ENCODE results near the gene RBM6. TPM values are rescaled to one million over a fixed set of nuclear protein-coding genes. Genes with fewer than 3 reads are reported as not detected.
A peak's percentile ranks its signal among the peaks of the same experiment; 100 is the strongest.
"Not testable (repeated sequence)": the region's sequence is repeated elsewhere in the genome, so short reads cannot be mapped to it uniquely, and the experiment has no call there.

Gene RBM6
- total RNA-seq, 1 donor from 2014 or later = 109 TPM

DNA sequence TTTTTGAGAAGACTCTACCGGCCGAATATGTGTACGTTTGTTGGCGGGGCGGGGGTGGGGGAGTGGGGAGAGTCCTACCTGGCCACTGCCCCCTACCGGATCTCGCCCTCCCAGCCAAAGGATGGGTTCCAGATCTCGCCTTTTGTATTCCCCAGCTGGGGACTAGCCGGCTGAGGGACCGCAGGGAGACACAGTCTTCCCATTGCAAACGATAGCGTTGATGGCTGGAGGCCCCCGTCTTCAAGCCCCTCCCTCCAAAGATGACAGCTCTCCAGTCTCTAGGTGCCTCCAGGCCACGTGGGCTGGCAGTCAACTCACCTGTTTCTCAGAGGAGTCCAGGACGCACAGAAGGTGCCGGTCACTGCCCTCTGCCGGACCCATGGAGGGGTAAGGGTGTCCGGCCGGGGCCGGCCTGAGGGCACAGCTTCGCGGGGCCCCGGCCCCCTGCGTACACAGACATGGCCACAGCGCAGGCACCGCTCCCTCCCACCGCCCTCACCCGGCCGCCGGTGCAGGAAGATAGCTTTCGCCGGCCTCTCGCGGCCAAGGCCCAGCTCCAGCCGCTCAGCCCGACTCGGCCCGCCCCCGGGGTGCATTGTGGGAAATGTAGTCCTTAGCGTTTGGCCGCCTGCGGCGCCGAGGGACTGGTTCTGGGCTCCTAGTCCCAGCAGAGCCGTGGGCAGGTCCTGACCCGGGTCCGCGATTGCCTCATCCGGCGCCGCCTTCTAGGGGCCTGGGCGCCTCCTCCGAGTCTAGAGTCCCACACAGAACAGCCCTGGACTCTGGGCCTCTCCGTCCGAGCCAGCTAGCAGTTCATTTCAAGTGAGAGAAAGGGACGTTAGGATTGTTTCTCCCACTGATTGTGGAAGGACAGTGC, 10.4 kb upstream of the RBM6 start, which contains the start of gene MON1A:
TSS of gene MON1A (minus strand) at position 521 of the 877 bp plus-strand sequence. CDS start 16,465 bp downstream, outside the sequence.
- TF ChIP-seq, protein P1, sequence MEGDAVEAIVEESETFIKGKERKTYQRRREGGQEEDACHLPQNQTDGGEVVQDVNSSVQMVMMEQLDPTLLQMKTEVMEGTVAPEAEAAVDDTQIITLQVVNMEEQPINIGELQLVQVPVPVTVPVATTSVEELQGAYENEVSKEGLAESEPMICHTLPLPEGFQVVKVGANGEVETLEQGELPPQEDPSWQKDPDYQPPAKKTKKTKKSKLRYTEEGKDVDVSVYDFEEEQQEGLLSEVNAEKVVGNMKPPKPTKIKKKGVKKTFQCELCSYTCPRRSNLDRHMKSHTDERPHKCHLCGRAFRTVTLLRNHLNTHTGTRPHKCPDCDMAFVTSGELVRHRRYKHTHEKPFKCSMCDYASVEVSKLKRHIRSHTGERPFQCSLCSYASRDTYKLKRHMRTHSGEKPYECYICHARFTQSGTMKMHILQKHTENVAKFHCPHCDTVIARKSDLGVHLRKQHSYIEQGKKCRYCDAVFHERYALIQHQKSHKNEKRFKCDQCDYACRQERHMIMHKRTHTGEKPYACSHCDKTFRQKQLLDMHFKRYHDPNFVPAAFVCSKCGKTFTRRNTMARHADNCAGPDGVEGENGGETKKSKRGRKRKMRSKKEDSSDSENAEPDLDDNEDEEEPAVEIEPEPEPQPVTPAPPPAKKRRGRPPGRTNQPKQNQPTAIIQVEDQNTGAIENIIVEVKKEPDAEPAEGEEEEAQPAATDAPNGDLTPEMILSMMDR (conservative IDR thresholded peaks at IDR 0.05) = peak; percentile 67
- peaks cover 9% of the 10 kb centered on the region for H3K4me1 Mint-ChIP-seq (ENCODE audit: unreplicated experiment)
- peak within 1 kb of the TSS; percentile 88 for H3K27ac Mint-ChIP-seq
- peak; percentile 94 for DNase-seq (ENCODE audit: extremely low spot score, unreplicated experiment)
- peak within 1 kb of the TSS; percentile 92 for H3K4me3 Mint-ChIP-seq
- H3K27me3 Mint-ChIP-seq = no peaks in the 10 kb centered on the region
- H3K36me3 Mint-ChIP-seq = no peaks in the 10 kb centered on the region
- H3K9me3 Mint-ChIP-seq = no peaks in the 10 kb centered on the region

DNA sequence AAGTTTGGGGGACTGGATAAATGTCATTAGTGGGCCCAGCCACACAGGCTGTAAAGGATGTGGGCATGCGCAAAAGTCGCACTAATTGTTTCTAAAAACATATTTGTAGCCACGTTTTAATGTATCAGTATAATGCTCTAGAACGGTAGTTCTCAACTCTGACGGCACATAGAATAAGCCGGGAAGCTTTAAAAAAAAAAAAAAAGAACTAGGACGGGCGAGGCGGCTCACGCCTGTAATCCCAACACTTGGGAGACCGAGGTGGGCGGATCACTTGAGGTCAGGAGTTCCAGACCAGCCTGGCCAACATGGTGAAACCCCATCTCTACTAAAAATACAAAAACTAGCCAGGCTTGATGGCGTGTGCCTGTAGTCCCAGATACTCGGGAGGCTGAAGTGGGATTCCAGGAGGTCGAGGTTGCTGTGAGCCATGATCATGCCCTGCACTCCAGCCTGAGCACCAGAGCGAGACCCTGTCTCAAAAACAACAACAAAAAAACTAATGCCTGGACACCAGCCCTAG, 9.7 kb upstream of the RBM6 start:
- Mint-ChIP-seq H3K27me3 (no peaks in the 10 kb centered on the region), H3K27ac (peak overlapping the region; percentile 88), H3K9me3 (no peaks in the 10 kb centered on the region), H3K36me3 (no peaks in the 10 kb centered on the region), H3K4me3 (peak overlapping the region; percentile 92), H3K4me1 (ENCODE audit: unreplicated experiment) (peaks cover 9% of the 10 kb centered on the region)
- TF ChIP-seq, protein P1 (conservative IDR thresholded peaks at IDR 0.05) = no peak
- no peak for DNase-seq (ENCODE audit: extremely low spot score, unreplicated experiment)

DNA sequence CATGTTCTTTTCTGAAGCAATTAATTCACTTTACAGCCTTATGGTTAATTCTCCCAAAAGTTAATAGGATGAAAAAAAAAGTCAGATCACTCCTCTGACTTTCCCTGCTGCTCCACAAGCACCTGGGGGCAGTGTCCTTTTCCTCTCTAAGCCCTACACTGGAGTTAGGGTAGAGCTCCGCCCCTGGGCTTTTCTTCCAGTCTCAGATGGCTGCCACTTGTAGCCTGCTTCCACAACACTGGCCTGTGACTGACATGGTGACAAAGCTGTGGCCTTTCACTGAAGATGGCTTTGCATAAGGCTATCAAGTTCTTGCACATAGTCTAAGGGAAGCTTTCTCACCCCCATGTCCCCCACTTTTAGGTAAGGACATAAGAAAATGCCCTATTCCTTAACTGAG, 9.0 kb upstream of the RBM6 start:
- Mint-ChIP-seq H3K27ac (no peak overlapping the region), H3K9me3 (no peaks in the 10 kb centered on the region), H3K36me3 (no peaks in the 10 kb centered on the region), H3K4me3 (peak overlapping the region; percentile 1), H3K27me3 (no peaks in the 10 kb centered on the region), H3K4me1 (ENCODE audit: unreplicated experiment) (peaks cover 7% of the 10 kb centered on the region)
- DNase-seq (ENCODE audit: extremely low spot score, unreplicated experiment) = no peak
- TF ChIP-seq, protein P1 (conservative IDR thresholded peaks at IDR 0.05) = no peak

DNA sequence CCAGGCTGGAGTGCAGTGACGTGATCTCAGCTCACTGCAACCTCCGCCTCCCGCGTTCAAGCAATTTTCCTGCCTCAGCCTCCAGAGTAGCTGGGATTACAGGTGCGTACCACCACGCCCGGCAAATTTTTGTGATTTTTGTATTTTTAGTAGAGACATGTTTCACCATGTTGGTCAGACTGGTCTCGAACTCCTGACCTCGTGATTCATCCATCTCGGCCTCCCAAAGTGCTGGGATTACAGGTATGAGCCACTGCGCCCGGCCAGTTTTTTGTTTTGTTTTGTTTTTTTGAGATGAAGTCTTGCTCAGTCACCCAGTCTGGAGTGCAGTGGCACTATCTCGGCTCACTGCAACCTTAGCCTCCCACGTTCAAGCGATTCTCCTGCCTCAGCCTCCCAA, 7.7 kb upstream of the RBM6 start:
- not testable (repeated sequence) for H3K36me3 Mint-ChIP-seq; H3K4me3 Mint-ChIP-seq; H3K27me3 Mint-ChIP-seq; DNase-seq (ENCODE audit: extremely low spot score, unreplicated experiment); H3K4me1 Mint-ChIP-seq (ENCODE audit: unreplicated experiment); H3K27ac Mint-ChIP-seq; H3K9me3 Mint-ChIP-seq

DNA sequence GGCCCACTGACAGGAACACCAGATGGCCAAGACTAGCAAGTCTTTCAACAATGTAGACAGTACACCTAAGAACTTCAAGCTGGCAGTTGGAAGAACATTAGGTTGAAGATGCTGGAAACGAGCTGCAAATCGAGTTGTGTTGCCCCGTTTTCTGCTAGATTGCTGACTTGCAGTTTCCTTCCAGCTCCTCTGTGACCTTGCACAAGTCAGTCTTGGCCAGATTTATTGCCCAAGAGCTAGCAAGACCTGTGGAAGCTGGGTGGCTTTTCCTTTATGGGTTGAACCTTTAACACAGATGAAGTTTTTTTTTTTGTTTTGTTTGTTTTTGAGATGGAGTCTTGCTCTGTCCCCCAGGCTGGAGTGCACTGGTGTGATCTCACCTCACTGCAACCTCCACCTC, 2.9 kb upstream of the RBM6 start:
- Mint-ChIP-seq H3K4me3 (no peak overlapping the region), H3K36me3 (peaks cover 3% of the 10 kb centered on the region), H3K27me3 (no peaks in the 10 kb centered on the region), H3K27ac (no peak overlapping the region), H3K4me1 (ENCODE audit: unreplicated experiment) (peaks cover 7% of the 10 kb centered on the region), H3K9me3 (no peaks in the 10 kb centered on the region)
- TF ChIP-seq, protein P1 (conservative IDR thresholded peaks at IDR 0.05) = no peak
- no peak for DNase-seq (ENCODE audit: extremely low spot score, unreplicated experiment)

DNA sequence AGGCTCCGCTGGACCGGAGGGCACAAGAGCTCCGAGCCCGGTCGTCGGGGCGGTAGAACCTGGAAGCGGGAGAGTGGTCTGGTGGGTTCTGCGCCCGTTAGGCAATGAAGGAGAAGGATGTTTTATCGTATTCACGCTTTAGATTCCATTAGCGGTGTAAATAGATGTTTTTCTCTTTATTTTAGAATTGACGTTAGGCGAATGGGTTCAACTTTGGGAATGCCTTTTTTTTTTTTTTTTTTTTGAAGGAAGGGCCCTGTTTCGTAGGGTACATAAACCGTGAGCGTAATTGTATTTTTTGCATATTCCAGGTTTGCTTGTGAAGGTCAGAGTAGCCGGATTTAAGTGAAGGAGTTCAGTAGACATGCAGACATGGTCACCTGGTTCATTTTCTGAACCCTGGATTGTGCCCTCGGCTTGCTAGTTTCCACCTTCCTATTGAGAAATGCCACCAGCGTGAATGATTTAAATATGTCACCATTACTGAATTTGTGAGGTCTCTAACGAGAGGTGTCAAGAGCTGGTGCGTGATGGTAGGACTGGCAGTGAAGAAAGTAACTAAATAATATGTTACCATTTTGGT, 808 bp downstream of the RBM6 start:
- Mint-ChIP-seq H3K9me3 (no peaks in the 10 kb centered on the region), H3K27ac (peak overlapping the region; percentile 98), H3K36me3 (peaks cover 18% of the 10 kb centered on the region), H3K4me1 (ENCODE audit: unreplicated experiment) (peaks cover 7% of the 10 kb centered on the region), H3K27me3 (no peaks in the 10 kb centered on the region), H3K4me3 (peak overlapping the region; percentile 98)
- DNase-seq (ENCODE audit: extremely low spot score, unreplicated experiment) = no peak
- TF ChIP-seq, protein P1 (conservative IDR thresholded peaks at IDR 0.05) = no peak

All from type B pancreatic cell (in vitro differentiated cells).